SU-DHL-6 (cell line): Measurements from ENCODE around the gene L1TD1.

Experiments
- H2AFZ ChIP-seq: fragments of 200-600 bp; sonication (generic); 2 replicates; pipeline ENCODE4 v1.6.1; 2014; ENCODE audit warnings: low read depth, mild to moderate bottlenecking, moderate library complexity, mixed read lengths, antibody characterized with exemption, low read length; ENCODE audit not compliant: severe bottlenecking
- H3F3A ChIP-seq: fragments of 200-600 bp; shearing (Covaris generic); 2 replicates; pipeline ENCODE4 v1.6.0; 2016; ENCODE audit warnings: antibody characterized with exemption, mild to moderate bottlenecking; ENCODE audit not compliant: insufficient read depth
- H3K27ac ChIP-seq: fragments of 200-600 bp; sonication (generic); 2 replicates; pipeline ENCODE4 v1.5.1; 2016; ENCODE audit warnings: low read depth, mild to moderate bottlenecking, low read length, moderate library complexity, mixed read lengths
- H3K27me3 ChIP-seq: fragments of 200-600 bp; sonication (generic), shearing (Covaris generic); 2 replicates; pipeline ENCODE4 v1.6.0; 2014; ENCODE audit warnings: mild to moderate bottlenecking, low read length
- H3K36me3 ChIP-seq: fragments of 200-600 bp; sonication (generic); 2 replicates; pipeline ENCODE4 v1.6.1; 2014; ENCODE audit warnings: mild to moderate bottlenecking, low read length, mixed read lengths
- H3K4me2 ChIP-seq: fragments of 300-600, 200-600 bp; shearing (Covaris generic), sonication (generic); 2 replicates; pipeline ENCODE4 v1.6.0; 2014; ENCODE audit warnings: low read length, low read depth, mild to moderate bottlenecking; ENCODE audit not compliant: poor library complexity, severe bottlenecking
- H3K4me3 ChIP-seq: fragments of 200-600 bp; sonication (generic); 2 replicates; pipeline ENCODE4 v1.5.1; 2014; ENCODE audit warnings: antibody characterized with exemption, low read length, mild to moderate bottlenecking, mixed read lengths; ENCODE audit not compliant: insufficient read depth, poor library complexity, severe bottlenecking
- H3K79me2 ChIP-seq: fragments of 200-600 bp; sonication (generic); 2 replicates; pipeline ENCODE4 v1.6.1; 2014; ENCODE audit warnings: mild to moderate bottlenecking, low read length, moderate library complexity; ENCODE audit not compliant: insufficient read depth
- H3K9ac ChIP-seq: fragments of 200-600 bp; sonication (generic); 2 replicates; pipeline ENCODE4 v1.7.0; 2014; ENCODE audit warnings: mild to moderate bottlenecking, low read length
- H3K9me2 ChIP-seq: fragments of 200-600 bp; sonication (generic); replicated peaks from 2 replicates; pipeline ENCODE4 v1.6.1; 2014; ENCODE audit warnings: low read length; ENCODE audit not compliant: insufficient read depth
- H3K9me3 ChIP-seq: fragments of 200-600 bp; sonication (generic); 2 replicates; pipeline ENCODE4 v1.6.1; 2014; ENCODE audit warnings: low read length, mixed read lengths; ENCODE audit not compliant: insufficient read depth
- H4K20me1 ChIP-seq: fragments of 200-600 bp; sonication (generic); 2 replicates; pipeline ENCODE4 v1.6.1; 2014; ENCODE audit warnings: low read depth, mild to moderate bottlenecking, antibody characterized with exemption, low read length, moderate library complexity, mixed read lengths
- CTCF ChIP-seq: fragments of 200-600 bp; sonication (generic); IDR thresholded peaks from one replicate; pipeline ENCODE4 v1.5.1; 2017; ENCODE audit warnings: antibody characterized with exemption, mild to moderate bottlenecking, low read length, moderate library complexity; ENCODE audit not compliant: insufficient read depth, poor library complexity, severe bottlenecking
- EZH2phosphoT487 ChIP-seq: fragments of 200-600 bp; sonication (generic), shearing (Covaris generic); conservative IDR thresholded peaks from 2 replicates; pipeline ENCODE4 v1.6.1; 2018; ENCODE audit warnings: mild to moderate bottlenecking, antibody characterized with exemption, low read length, moderate library complexity, mixed read lengths

The L1TD1 gene

DNA sequence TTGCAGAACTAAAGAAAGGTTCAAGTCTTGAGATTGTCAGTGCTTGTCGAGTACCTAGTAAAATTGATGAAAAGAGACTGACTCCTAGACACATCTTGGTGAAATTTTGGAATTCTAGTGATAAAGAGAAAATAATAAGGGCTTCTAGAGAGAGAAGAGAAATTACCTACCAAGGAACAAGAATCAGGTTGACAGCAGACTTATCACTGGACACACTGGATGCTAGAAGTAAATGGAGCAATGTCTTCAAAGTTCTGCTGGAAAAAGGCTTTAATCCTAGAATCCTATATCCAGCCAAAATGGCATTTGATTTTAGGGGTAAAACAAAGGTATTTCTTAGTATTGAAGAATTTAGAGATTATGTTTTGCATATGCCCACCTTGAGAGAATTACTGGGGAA, 16.3 kb downstream of the L1TD1 start:
- H4K20me1 ChIP-seq: no peaks in the 10 kb centered on the region
- no peak overlapping the region for H3K9ac ChIP-seq
- H3K27me3 ChIP-seq: no peaks in the 10 kb centered on the region
- TF ChIP-seq EZH2phosphoT487: no peak
- no peak for TF ChIP-seq CTCF
- H3K9me2 ChIP-seq: no peaks in the 10 kb centered on the region
- H3K4me3 ChIP-seq: no peak overlapping the region
- no peak overlapping the region for H3K27ac ChIP-seq
- H3K36me3 ChIP-seq: no peaks in the 10 kb centered on the region
- H3K4me2 ChIP-seq: no peak overlapping the region
- H2AFZ ChIP-seq: no peak overlapping the region
- H3F3A ChIP-seq: no peaks in the 10 kb centered on the region
- peaks cover 7% of the 10 kb centered on the region; the same call in 1 of the 2 replicates for H3K9me3 ChIP-seq
- H3K79me2 ChIP-seq: no peaks in the 10 kb centered on the region

GRCh38 chr1:62212411-62212810, 17.8 kb downstream of the L1TD1 start:
- Histone ChIP-seq H4K20me1 (no peaks in the 10 kb centered on the region), H2AFZ (no peak overlapping the region), H3K9me3 (peaks cover 7% of the 10 kb centered on the region; the same call in 1 of the 2 replicates), H3K4me3 (no peak overlapping the region), H3F3A (no peaks in the 10 kb centered on the region), H3K27me3 (no peaks in the 10 kb centered on the region), H3K36me3 (no peaks in the 10 kb centered on the region), H3K9ac (no peak overlapping the region), H3K27ac (no peak overlapping the region), H3K9me2 (no peaks in the 10 kb centered on the region), H3K79me2 (no peaks in the 10 kb centered on the region), H3K4me2 (no peak overlapping the region)
- no peak for TF ChIP-seq CTCF
- TF ChIP-seq EZH2phosphoT487: no peak

- Histone ChIP-seq H3K9ac (no peak overlapping the region), H3K9me2 (no peaks in the 10 kb centered on the region), H3K27ac (no peak overlapping the region), H4K20me1 (no peaks in the 10 kb centered on the region), H3K79me2 (no peaks in the 10 kb centered on the region), H3K4me2 (no peak overlapping the region), H3K9me3 (peaks cover 7% of the 10 kb centered on the region; the same call in 1 of the 2 replicates), H3K4me3 (no peak overlapping the region), H3F3A (no peaks in the 10 kb centered on the region), H3K36me3 (no peaks in the 10 kb centered on the region), H3K27me3 (no peaks in the 10 kb centered on the region), H2AFZ (no peak overlapping the region)
- no peak for TF ChIP-seq CTCF
- no peak for TF ChIP-seq EZH2phosphoT487
Observed at GRCh38 chr1:62213075-62213914, 18.6 kb downstream of the L1TD1 start.
